GM12864 (cell line): Measurements from ENCODE around the gene SNED1.

Experiments used
- DNase-seq: peaks from one replicate; pipeline ENCODE4 v3.0.0-alpha.2; 2011; ENCODE audit warnings: low read depth
- H3K4me3 ChIP-seq: 2 replicates; pipeline ENCODE4 v1.5.1; 2011; ENCODE audit warnings: mild to moderate bottlenecking, low read depth, low read length, control low read depth
- CTCF ChIP-seq: IDR thresholded peaks from 2 replicates; pipeline ENCODE4 v1.5.1; 2011; ENCODE audit warnings: low read depth, mild to moderate bottlenecking, moderate library complexity, low read length, control low read depth, inconsistent platforms; ENCODE audit errors: missing control alignments

Gene SNED1

GRCh38 chr2:240961910-240962299 lies 36.5 kb upstream of the SNED1 start:
- no peak overlapping the region for H3K4me3 ChIP-seq
- no peak for TF ChIP-seq CTCF
- DNase-seq, result no peak

GRCh38 chr2:240962300-240963064 lies 35.9 kb upstream of the SNED1 start:
- DNase-seq, result no peak
- H3K4me3 ChIP-seq, result no peak overlapping the region
- TF ChIP-seq CTCF, result no peak

DNA sequence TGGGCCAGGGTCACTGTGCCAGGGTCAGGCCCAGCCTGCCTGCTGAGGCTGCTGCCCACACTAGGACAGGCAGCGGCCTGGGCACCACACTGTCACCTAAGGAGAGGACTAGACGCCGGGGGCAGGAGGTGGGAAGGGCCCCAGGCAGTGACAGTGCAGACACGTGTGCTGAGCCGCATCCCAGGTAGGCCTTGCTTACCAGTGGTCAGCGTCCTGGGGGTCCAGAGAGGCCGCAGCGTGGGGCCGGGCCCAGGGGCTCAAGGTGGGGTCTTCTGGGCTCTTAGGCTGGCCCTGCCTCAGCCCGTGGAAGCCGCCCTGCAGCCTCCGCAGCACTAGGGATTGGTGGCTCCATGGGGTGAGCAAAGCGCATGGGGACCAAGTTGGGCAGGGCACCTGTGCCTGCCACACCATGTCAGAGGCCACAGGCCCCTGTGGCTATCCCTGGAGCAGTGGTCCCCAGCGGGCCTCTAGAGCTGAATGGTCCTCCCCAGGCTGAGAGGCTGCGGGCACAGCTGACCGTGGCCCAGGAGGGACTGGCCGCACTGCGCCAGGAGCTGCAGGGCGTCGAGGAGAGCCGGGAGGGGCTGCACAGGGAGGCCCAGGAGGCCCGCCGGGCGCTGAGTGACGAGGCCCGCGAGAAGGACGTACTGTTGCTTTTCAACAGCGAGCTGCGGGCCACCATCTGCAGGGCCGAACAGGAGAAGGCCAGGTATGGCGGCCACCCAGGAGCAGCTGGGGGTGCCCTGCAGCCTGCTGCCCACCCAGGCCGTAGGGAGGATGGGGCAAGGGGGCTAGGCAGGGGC lies 35.2 kb upstream of the SNED1 start:
- no peak for DNase-seq

GRCh38 chr2:240963868-240964703 lies 34.3 kb upstream of the SNED1 start:
- no peak for DNase-seq
- H3K4me3 ChIP-seq, result no peak overlapping the region
- no peak for TF ChIP-seq CTCF

More for the DNA sequence above, 35.2 kb upstream of the SNED1 start:
- no peak overlapping the region for H3K4me3 ChIP-seq
- no peak for TF ChIP-seq CTCF

GRCh38 chr2:240964704-240965295 lies 33.6 kb upstream of the SNED1 start:
- no peak for DNase-seq
- no peak overlapping the region for H3K4me3 ChIP-seq
- TF ChIP-seq CTCF, result no peak

DNA sequence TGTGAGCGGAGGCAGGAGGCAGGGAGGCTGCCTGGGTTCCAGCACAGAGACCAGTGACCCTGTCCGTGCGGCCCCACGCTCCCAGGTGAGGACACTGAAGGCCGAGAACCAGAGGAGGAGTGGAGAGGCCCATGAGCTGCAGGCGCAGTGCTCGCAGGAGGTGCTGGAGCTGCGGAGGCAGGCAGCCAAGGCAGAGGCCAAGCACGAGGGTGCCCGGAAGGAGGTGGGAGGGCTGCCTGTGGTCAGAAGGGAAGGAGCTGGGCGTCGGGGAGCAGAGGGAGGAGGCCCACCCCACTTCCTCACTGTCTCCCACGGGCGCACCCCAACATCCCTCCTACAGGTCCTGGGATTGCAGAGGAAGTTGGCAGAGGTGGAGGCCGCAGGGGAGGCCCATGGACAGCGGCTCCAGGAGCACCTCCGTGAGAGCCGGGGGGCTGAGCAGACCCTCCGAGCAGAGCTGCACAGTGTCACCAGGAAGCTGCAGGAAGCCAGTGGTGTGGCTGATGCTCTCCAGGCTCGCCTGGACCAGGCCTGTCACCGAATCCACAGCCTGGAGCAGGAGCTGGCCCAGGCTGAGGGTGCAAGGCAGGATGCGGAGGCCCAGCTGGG lies 33.0 kb upstream of the SNED1 start:
- no peak for DNase-seq
- TF ChIP-seq CTCF, result no peak
- H3K4me3 ChIP-seq, result no peak overlapping the region
